Endothelial cell (in vitro differentiated cells): ENCODE data around the gene USP5. TPM values are rescaled to one million over a fixed set of nuclear protein-coding genes. Genes with fewer than 3 reads are reported as not detected.

Experiments
- DNase-seq: peaks from one replicate; pipeline ENCODE4 v3.0.0; 2021; ENCODE audit warnings: low spot score
- H3K27ac Mint-ChIP-seq: one replicate; pipeline ENCODE4 v1.8.0; 2021; ENCODE audit warnings: mixed read lengths, inconsistent platforms; ENCODE audit not compliant: unreplicated experiment
- H3K27me3 Mint-ChIP-seq: one replicate; pipeline ENCODE4 v1.8.0; 2021; ENCODE audit warnings: mild to moderate bottlenecking, moderate library complexity, mixed read lengths, inconsistent platforms; ENCODE audit not compliant: unreplicated experiment
- H3K36me3 Mint-ChIP-seq: one replicate; pipeline ENCODE4 v1.8.0; 2021; ENCODE audit warnings: mild to moderate bottlenecking, low read depth, mixed read lengths, inconsistent platforms; ENCODE audit not compliant: unreplicated experiment
- H3K4me1 Mint-ChIP-seq: one replicate; pipeline ENCODE4 v1.8.0; 2021; ENCODE audit warnings: mild to moderate bottlenecking, mixed read lengths, inconsistent platforms; ENCODE audit not compliant: unreplicated experiment
- H3K4me3 Mint-ChIP-seq: one replicate; pipeline ENCODE4 v1.8.0; 2021; ENCODE audit warnings: mild to moderate bottlenecking, mixed read lengths, inconsistent platforms; ENCODE audit not compliant: unreplicated experiment
- H3K9me3 Mint-ChIP-seq: one replicate; pipeline ENCODE4 v1.8.0; 2021; ENCODE audit warnings: mixed read lengths, inconsistent platforms; ENCODE audit not compliant: unreplicated experiment
- CTCF ChIP-seq: fragments of 200-600 bp; sonication (generic); IDR thresholded peaks from one replicate; pipeline ENCODE4 v1.5.0; 2021; ENCODE audit warnings: antibody characterized with exemption; ENCODE audit not compliant: unreplicated experiment
- total RNA-seq: library from RNA; stranded (reverse); fragmentation: NEBNext Ultra II Directional; extraction: Animal tissue kit (Norgen Biotek cat#: 25700); gene quantifications from one replicate; pipeline ENCODE4 v1.2.1, GENCODE V29; 2021; ENCODE audit not compliant: unreplicated experiment

The USP5 gene
- total RNA-seq, 1 donor from 2014 or later = 119 TPM

- Mint-ChIP-seq H3K27me3 (peaks cover 10% of the 10 kb centered on the region), H3K27ac (no peak within 1 kb of the TSS), H3K4me1 (no peaks in the 10 kb centered on the region), H3K4me3 (no peak within 1 kb of the TSS), H3K36me3 (peaks cover 27% of the 10 kb centered on the region), H3K9me3 (no peaks in the 10 kb centered on the region)
- DNase-seq = no peak
- TF ChIP-seq CTCF = no peak
These were observed 11.0 kb upstream of the USP5 start, which contains the start of gene GNB3 for GRCh38 chr12:6840761-6841515. Gene GNB3 (plus strand): TSS chr12:6840925. CDS start chr12:6841288, 363 bp downstream.

GRCh38 chr12:6842075-6842474 lies 9.9 kb upstream of the USP5 start:
- no peaks in the 10 kb centered on the region for H3K4me1 Mint-ChIP-seq
- no peak for TF ChIP-seq CTCF
- no peak for DNase-seq
- H3K27me3 Mint-ChIP-seq = peaks cover 10% of the 10 kb centered on the region
- H3K27ac Mint-ChIP-seq = no peak overlapping the region
- peaks cover 29% of the 10 kb centered on the region for H3K36me3 Mint-ChIP-seq
- H3K9me3 Mint-ChIP-seq = no peaks in the 10 kb centered on the region
- H3K4me3 Mint-ChIP-seq = no peak overlapping the region

GRCh38 chr12:6843118-6843902 lies 8.6 kb upstream of the USP5 start:
- peaks cover 34% of the 10 kb centered on the region for H3K36me3 Mint-ChIP-seq
- no peak overlapping the region for H3K4me3 Mint-ChIP-seq
- no peaks in the 10 kb centered on the region for H3K9me3 Mint-ChIP-seq
- no peaks in the 10 kb centered on the region for H3K4me1 Mint-ChIP-seq
- peak; percentile 17 for TF ChIP-seq CTCF
- H3K27ac Mint-ChIP-seq = no peak overlapping the region
- peak; percentile 36 for DNase-seq
- H3K27me3 Mint-ChIP-seq = peaks cover 13% of the 10 kb centered on the region

- Mint-ChIP-seq H3K36me3 (peaks cover 49% of the 10 kb centered on the region), H3K4me3 (no peak overlapping the region), H3K27ac (no peak overlapping the region), H3K4me1 (peaks cover 4% of the 10 kb centered on the region), H3K27me3 (peaks cover 14% of the 10 kb centered on the region), H3K9me3 (no peaks in the 10 kb centered on the region)
- no peak for DNase-seq
- TF ChIP-seq CTCF = no peak
These were observed 6.6 kb upstream of the USP5 start for GRCh38 chr12:6845395-6845794.

- Mint-ChIP-seq H3K27ac (no peak overlapping the region), H3K9me3 (no peaks in the 10 kb centered on the region), H3K4me3 (no peak overlapping the region), H3K4me1 (peaks cover 11% of the 10 kb centered on the region), H3K27me3 (peaks cover 14% of the 10 kb centered on the region), H3K36me3 (peaks cover 49% of the 10 kb centered on the region)
- DNase-seq = no peak
- TF ChIP-seq CTCF = no peak
These were observed 5.6 kb upstream of the USP5 start for GRCh38 chr12:6846316-6846869.
